Activated naive CD4-positive, alpha-beta T cell treated with anti-CD3 and anti-CD28 coated beads, Interleukin-2, amount 10 ng/mL, durations not matched to agents 7 days and 5 days (primary cell): Measurements from ENCODE around the gene PRTG.
"Not testable (repeated sequence)": the region's sequence is repeated elsewhere in the genome, so short reads cannot be mapped to it uniquely, and the experiment has no call there.

ENCODE experiments used
- CTCF ChIA-PET: fragments of 350-600 bp; sonication (Branson Sonifier 250); formaldehyde crosslinking; loops from one replicate; lab custom pipeline; 2021; ENCODE audit warnings: antibody characterized with exemption; lab: Charles Lee
- DNase-seq: peaks from one replicate; pipeline ENCODE4 v3.0.0-alpha.2; 2020
- H3K27ac Mint-ChIP-seq: one replicate; pipeline ENCODE4 v1.8.0; 2021; ENCODE audit warnings: mild to moderate bottlenecking, moderate library complexity, mixed read lengths
- H3K27me3 Mint-ChIP-seq: one replicate; pipeline ENCODE4 v1.8.0; 2021; ENCODE audit warnings: mild to moderate bottlenecking, mixed read lengths
- H3K36me3 Mint-ChIP-seq: one replicate; pipeline ENCODE4 v1.8.0; 2021; ENCODE audit warnings: mixed read lengths
- H3K4me1 Mint-ChIP-seq: one replicate; pipeline ENCODE4 v1.8.0; 2021; ENCODE audit warnings: mixed read lengths
- H3K4me3 Mint-ChIP-seq: one replicate; pipeline ENCODE4 v1.8.0; 2021; ENCODE audit warnings: mild to moderate bottlenecking, moderate library complexity, mixed read lengths
- H3K9me3 Mint-ChIP-seq: one replicate; pipeline ENCODE4 v1.8.0; 2021; ENCODE audit warnings: mixed read lengths

The PRTG gene

DNA sequence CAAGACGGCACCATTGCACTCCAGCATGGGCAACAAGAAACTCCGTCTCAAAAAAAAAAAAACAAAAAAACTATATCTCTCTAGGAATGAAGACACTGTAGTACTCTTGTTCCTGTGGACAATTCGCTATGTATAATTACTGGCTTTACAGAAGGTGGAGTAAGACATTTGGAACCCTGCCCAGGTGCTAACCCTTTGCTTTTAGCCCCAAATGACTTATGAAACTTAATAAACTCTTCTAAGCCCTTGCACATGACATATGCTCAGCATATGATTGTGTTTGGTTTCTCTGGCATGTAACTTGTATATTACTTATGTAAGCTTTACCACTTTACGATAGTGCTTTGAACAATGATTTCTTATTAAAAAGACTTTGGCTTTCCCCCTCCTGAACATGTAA lies 27.3 kb upstream of the PRTG start:
- DNase-seq: no peak
- H3K27ac Mint-ChIP-seq: no peak overlapping the region
- CTCF ChIA-PET: no interaction called here

DNA sequence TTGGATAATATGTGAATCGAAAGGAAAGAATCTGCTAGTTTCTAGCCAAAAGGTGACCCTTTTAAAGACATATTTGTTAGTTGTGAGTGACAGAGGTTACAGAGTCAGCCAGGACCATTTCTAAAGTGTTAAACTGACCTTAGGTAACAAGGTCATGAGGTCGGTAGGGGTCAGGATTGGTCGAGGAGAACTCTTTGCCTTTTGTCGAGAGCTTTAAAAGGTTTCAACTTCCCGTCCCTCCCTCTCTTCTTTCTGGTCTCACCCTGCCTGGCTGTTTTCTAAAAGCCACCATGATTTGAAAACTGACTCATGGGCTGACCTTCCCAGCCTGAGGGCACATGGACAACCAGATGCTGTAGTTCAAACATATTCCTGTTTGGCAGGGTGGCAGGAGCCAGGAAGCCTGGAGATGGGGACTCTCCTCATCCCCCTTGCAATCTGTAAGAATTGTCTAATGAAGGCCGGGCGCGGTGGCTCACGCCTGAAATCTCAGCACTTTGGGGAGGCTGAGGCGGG lies 25.8 kb upstream of the PRTG start:
- peaks cover 2% of the 10 kb centered on the region for H3K4me1 Mint-ChIP-seq
- no peak for DNase-seq
- H3K27ac Mint-ChIP-seq: no peak overlapping the region
- H3K9me3 Mint-ChIP-seq: no peaks in the 10 kb centered on the region
- no peaks in the 10 kb centered on the region for H3K36me3 Mint-ChIP-seq
- CTCF ChIA-PET: no interaction called here
- no peak overlapping the region for H3K4me3 Mint-ChIP-seq
- H3K27me3 Mint-ChIP-seq: peaks cover 4% of the 10 kb centered on the region

More for the DNA sequence above, 27.3 kb upstream of the PRTG start:
- Mint-ChIP-seq H3K4me3 (no peak overlapping the region), H3K27me3 (peaks cover 11% of the 10 kb centered on the region), H3K4me1 (peaks cover 2% of the 10 kb centered on the region), H3K9me3 (no peaks in the 10 kb centered on the region), H3K36me3 (no peaks in the 10 kb centered on the region)

DNA sequence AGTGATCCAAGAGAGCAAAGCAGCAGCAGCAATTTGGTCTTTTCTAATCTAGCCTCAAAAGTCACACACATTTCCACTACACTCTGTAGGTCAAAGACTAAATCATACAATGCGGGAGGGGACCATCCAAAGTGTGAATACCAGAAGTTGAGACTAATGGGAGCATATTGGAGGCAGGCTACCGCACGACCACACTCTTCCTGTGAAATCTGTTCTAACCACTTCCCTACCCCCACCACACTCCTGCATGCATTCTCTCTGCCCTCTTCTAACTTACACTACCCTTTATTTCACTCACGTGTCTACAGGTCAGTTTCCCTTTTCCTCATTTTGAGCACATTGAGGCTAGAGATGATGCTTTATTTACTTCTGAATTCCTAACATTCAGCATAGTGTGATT lies 23.7 kb upstream of the PRTG start:
- Mint-ChIP-seq H3K27ac (no peak overlapping the region), H3K4me1 (peaks cover 2% of the 10 kb centered on the region), H3K27me3 (no peaks in the 10 kb centered on the region), H3K36me3 (no peaks in the 10 kb centered on the region), H3K4me3 (no peak overlapping the region), H3K9me3 (no peaks in the 10 kb centered on the region)
- DNase-seq: no peak
- CTCF ChIA-PET: interaction anchor here (1.6 kb wide), 1 partner anchor 8 kb away, joined by 6 read pairs; no protein-coding TSS in a partner anchor

DNA sequence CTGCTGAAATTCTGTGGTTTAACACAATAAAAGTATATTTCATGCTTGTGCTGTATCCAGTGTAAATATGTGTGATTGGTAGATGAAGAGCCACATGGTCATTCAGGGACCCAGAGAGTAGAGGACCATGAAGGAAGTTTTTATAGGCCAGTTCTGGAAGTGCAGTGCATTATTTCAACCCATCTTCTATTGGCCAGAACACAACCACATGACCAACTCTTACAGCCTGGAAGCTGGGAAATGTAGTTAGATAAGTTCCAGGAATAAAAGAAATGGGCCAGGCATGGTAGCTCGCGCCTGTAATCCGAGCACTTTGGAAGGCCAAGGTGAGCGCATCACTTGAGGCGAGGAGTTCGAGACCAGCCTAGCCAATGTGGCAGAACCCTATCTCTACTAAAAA lies 21.4 kb upstream of the PRTG start:
- H3K9me3 Mint-ChIP-seq: no peaks in the 10 kb centered on the region
- no peak overlapping the region for H3K4me3 Mint-ChIP-seq
- H3K4me1 Mint-ChIP-seq: peaks cover 2% of the 10 kb centered on the region
- DNase-seq: no peak
- no peak overlapping the region for H3K27ac Mint-ChIP-seq
- CTCF ChIA-PET: interaction anchor here (1.5 kb wide), 1 partner anchor 10 kb away, joined by 7 read pairs; no protein-coding TSS in a partner anchor
- H3K27me3 Mint-ChIP-seq: no peaks in the 10 kb centered on the region
- H3K36me3 Mint-ChIP-seq: no peaks in the 10 kb centered on the region

DNA sequence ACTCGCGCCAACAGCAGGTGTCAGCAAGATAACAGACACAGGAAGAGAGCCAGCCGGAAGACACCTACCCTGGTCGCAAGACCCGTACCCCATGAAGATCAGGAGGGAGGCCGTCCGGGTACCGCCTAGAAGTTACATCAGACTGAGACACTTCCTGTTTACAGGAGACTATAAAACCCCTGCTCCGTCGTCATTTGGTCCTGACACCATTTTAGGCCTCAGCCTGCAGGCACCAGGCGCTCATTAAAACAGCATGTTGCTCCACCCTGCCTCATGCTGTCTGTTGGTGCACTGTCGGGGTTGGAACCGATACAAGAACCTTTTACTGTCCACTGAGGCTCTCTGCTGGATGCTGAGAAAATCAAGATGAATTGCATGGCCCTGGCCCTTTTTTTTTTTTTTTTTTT lies 15.6 kb upstream of the PRTG start:
- DNase-seq: no peak
- H3K36me3 Mint-ChIP-seq: no peaks in the 10 kb centered on the region
- CTCF ChIA-PET: no interaction called here
- no peak overlapping the region for H3K27ac Mint-ChIP-seq
- no peak overlapping the region for H3K4me3 Mint-ChIP-seq
- no peaks in the 10 kb centered on the region for H3K4me1 Mint-ChIP-seq
- peaks cover 13% of the 10 kb centered on the region for H3K27me3 Mint-ChIP-seq
- no peaks in the 10 kb centered on the region for H3K9me3 Mint-ChIP-seq

DNA sequence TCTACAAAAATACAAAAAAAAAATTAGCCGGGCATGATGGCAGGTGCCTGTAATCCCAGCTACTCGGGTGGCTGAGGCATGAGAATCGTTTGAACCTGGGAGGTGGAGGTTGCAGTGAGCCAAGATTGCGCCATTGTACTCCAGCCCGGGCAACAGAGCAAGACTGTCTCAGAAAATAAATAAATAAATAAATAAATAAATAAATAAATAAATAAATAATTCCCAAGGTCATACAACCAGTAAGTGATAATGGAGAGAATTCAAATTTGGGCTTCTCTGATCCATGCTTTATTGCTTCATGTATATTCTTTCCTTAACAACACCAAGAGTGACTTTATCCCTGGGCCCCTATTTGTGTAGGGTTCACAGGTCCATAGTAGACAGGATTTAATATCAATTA lies 10.5 kb upstream of the PRTG start:
- H3K4me3 Mint-ChIP-seq, H3K4me1 Mint-ChIP-seq, H3K27ac Mint-ChIP-seq, H3K9me3 Mint-ChIP-seq, H3K36me3 Mint-ChIP-seq, DNase-seq: not testable (repeated sequence)
- peaks cover 20% of the 10 kb centered on the region for H3K27me3 Mint-ChIP-seq
- CTCF ChIA-PET: interaction anchor here (1.2 kb wide), 1 partner anchor 21 kb away, joined by 3 read pairs; no protein-coding TSS in a partner anchor

DNA sequence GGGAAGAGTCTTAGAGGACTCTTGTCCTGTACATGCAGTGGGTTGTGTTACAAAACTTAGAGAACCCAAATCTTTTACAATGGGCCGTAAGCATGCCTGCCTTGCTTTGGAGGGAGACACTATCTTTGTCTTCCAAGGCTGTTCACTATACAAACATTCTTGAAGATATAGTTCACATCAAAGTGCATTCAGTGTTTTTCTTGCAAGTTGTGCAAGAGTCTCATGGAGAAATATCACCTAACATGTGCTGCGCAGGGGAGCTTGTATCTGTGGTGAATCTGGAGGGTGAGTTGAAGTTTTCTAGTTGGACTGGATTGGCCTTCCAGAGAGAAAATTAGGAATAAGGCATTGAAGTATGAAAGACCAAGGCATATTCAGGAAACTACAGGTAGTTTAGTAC lies 7.8 kb upstream of the PRTG start:
- H3K27ac Mint-ChIP-seq: no peak overlapping the region
- CTCF ChIA-PET: interaction anchor here (0.7 kb wide), 1 partner anchor 650 kb away, joined by 3 read pairs; no protein-coding TSS in a partner anchor
- no peak for DNase-seq
- no peaks in the 10 kb centered on the region for H3K36me3 Mint-ChIP-seq
- H3K27me3 Mint-ChIP-seq: peaks cover 13% of the 10 kb centered on the region
- no peaks in the 10 kb centered on the region for H3K4me1 Mint-ChIP-seq
- H3K9me3 Mint-ChIP-seq: no peaks in the 10 kb centered on the region
- H3K4me3 Mint-ChIP-seq: no peak overlapping the region

DNA sequence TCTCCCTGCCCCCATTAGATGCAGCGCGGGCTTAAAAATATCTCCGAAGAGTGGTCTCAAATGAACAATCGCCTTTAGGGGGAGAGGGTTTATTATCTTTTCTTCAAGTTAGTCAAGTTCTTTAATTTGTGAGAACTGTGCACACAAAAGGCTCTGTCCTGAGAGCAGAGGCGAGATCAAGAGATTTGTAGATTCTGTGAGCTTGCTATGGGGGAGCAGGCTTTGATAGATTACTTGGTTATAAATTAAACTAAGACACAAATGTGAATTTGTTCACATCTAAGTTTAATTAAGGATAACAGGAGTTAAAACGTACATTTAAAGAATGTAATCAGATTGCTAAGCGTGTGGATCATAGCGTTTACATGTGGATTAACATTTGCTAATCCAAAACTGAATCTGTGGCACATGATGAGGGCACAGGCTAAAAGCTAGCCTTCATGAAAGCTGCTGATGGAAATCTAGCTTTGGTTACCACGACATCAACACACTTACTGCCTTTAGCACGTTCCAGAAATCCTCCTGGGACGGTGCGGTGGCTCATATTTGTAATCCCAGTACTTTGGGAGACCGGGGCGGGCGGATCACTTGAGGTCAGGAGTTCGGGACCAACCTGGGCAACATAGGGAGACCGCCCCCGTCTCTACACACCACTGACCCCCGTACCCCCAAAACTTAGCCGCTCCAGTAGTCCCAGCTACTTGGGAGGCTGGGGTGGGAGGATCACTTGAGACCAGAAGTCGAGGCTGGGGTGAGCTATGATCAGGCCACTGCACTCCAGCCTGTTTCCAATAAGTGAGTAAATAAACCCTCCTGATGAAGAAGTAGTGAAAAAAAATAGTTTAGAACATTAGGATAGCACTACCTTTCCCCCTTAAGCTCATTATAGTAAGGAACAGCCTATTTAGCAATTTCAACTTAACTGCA lies 1.0 kb upstream of the PRTG start:
- Mint-ChIP-seq H3K27me3 (no peaks in the 10 kb centered on the region), H3K4me1 (peaks cover 3% of the 10 kb centered on the region), H3K9me3 (no peaks in the 10 kb centered on the region), H3K36me3 (no peaks in the 10 kb centered on the region), H3K27ac (no peak overlapping the region), H3K4me3 (peak overlapping the region; percentile 52)
- CTCF ChIA-PET: no interaction called here
- no peak for DNase-seq

DNA sequence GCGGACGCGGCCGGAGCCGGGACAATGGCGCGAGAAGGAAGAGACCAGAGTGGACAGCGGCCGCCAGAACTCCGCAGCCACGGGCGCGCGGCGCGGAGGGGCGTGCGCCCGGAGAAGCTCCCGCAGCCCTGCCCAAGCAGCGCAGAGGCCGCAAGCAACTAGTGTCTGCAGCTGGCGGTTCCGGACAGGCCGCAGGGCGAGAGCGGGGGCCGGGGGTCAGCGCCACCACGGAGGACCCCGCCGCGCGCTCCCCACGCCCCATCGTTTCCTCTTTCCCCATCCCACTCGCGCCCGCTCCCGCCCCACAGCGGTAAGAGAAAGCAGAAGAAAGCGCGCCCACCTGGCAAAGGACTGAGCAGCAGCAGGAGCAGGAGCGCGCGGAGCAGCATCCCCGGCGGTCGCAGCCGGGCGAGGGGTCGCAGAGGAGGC lies 440 bp downstream of the PRTG start:
- peaks cover 3% of the 10 kb centered on the region for H3K4me1 Mint-ChIP-seq
- H3K27me3 Mint-ChIP-seq: peaks cover 7% of the 10 kb centered on the region
- DNase-seq: peak; percentile 35
- H3K9me3 Mint-ChIP-seq: no peaks in the 10 kb centered on the region
- H3K27ac Mint-ChIP-seq: no peak overlapping the region
- H3K4me3 Mint-ChIP-seq: peak overlapping the region; percentile 61
- H3K36me3 Mint-ChIP-seq: no peaks in the 10 kb centered on the region
- CTCF ChIA-PET: no interaction called here

DNA sequence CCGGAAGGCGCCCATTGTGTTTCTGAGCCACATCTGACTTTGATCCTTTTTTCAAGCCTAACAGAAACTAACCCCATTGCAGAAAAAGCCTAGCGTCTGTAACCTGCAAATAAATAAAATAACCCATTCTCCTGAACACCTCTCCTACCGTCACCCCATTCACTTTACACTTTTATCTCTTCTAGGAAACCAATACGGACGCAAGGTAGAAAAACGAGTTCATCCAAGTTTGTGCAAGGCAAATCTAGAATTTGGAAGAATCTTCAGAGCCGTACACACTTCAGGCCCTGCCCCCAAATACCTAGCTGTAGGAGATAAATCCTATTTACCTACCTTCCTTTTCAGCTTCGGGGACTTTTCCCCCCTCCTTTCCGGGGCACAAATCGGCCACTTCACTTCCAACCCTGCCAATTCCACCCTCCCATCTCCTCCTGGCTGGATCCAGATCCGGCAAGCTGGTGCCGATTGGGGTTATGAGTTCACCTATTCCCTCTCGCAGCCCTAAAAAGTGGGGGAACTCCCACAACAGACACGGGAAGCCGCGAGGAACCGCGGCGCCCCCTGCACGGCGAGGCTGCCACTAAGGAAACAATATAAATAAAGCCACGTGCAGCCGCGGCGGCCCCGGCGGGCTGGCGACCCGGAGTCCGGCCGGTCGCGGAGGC lies 987 bp downstream of the PRTG start:
- CTCF ChIA-PET: no interaction called here
- H3K9me3 Mint-ChIP-seq: no peaks in the 10 kb centered on the region

DNA sequence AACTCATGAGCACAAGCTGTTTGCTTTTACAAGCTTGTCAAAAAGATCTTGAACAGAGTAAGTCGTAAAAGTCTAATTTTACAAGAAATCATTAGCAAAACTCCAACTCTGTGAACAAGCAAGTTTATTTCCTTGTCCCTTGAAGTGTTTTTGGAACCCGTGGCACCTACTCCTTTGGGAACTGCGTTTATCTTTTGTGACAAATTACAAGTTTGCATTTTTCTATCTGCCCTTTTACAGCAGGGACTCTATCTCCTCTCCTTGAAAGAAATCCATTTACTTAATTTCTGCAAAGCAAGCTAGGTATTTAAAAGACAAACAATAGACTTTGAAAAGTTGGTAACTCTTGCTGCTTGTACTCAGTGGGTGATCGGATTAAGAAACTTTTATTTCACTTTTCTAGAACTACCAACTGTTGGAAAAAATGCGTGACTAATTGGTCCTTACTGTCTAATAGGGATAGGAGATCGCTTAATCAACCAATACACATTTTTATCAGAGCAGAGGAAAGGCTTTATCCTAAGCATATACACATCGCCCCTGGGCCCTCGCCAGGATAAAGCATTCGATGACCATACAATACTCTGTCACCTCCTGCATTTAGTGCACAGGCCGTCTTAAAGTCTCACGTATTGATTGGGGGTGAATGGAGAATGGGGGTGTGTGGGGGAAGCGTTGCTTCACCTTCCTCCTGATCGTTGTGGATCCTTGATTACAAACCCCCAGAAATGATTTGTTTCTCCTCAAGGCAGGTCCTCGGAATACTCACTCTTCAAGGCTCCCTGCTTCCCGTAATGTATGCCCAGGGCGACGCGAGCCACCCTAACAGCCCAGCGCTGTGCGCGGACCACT lies 1.7 kb downstream of the PRTG start:
- no peak overlapping the region for H3K4me3 Mint-ChIP-seq
- H3K27ac Mint-ChIP-seq: no peak overlapping the region
- H3K4me1 Mint-ChIP-seq: peaks cover 3% of the 10 kb centered on the region
- no peak for DNase-seq
- CTCF ChIA-PET: no interaction called here
- H3K27me3 Mint-ChIP-seq: peaks cover 13% of the 10 kb centered on the region
- H3K9me3 Mint-ChIP-seq: no peaks in the 10 kb centered on the region
- no peaks in the 10 kb centered on the region for H3K36me3 Mint-ChIP-seq

More for the DNA sequence above, 987 bp downstream of the PRTG start:
- Mint-ChIP-seq H3K36me3 (no peaks in the 10 kb centered on the region), H3K4me3 (no peak overlapping the region), H3K4me1 (peaks cover 3% of the 10 kb centered on the region), H3K27me3 (peaks cover 7% of the 10 kb centered on the region), H3K27ac (no peak overlapping the region)
- no peak for DNase-seq

DNA sequence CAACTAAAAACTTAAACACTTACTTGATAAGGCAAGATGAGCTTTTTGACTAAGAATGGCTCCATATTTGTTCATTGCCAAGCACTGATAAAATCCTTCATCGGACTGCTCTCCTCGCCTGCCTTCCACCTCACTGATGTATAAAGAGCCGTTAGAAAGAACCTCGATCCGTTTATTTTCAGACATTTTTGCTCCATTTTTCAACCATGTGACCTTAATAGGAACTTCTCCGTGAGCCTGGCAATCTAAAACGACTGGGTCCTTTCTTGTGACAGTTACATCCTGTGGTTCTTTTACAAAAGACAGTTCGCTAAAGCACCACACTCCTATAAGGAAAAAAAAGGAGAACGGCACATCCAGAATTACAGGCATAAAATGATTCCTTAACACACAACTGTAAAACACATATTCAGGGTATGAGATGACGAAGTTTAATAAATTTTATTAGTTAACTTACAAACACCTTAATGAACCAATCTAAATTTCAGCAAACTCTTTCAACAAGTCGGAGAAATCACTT lies 2.5 kb downstream of the PRTG start:
- Mint-ChIP-seq H3K36me3 (no peaks in the 10 kb centered on the region), H3K27ac (no peak overlapping the region), H3K4me3 (no peak overlapping the region), H3K27me3 (peaks cover 13% of the 10 kb centered on the region), H3K9me3 (no peaks in the 10 kb centered on the region), H3K4me1 (peaks cover 3% of the 10 kb centered on the region)
- CTCF ChIA-PET: no interaction called here
- DNase-seq: no peak

DNA sequence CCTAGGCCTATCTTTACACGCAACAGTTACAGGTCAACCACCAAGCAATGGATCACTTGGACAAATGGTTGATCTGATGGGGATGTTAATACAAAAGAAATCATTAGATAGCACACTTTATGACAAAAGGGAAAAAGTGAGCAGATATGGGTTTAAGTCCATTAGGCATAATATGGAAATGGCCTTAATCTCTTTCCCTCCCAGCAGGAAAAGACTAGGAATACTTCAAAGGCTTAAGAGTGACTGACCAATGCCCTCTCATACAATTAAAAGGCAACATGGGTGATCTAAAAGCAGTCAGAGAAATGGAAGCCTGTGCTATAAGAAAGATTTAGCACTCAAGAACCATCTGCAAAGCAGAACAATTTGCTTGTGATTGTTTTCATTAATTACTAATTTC lies 3.3 kb downstream of the PRTG start:
- H3K9me3 Mint-ChIP-seq: no peaks in the 10 kb centered on the region
- H3K4me3 Mint-ChIP-seq: no peak overlapping the region
- CTCF ChIA-PET: no interaction called here
- H3K27me3 Mint-ChIP-seq: peaks cover 13% of the 10 kb centered on the region
- DNase-seq: no peak
- H3K36me3 Mint-ChIP-seq: no peaks in the 10 kb centered on the region
- H3K27ac Mint-ChIP-seq: no peak overlapping the region
- H3K4me1 Mint-ChIP-seq: peaks cover 3% of the 10 kb centered on the region
